Kasumi-1 (cell line): ENCODE measurements around the gene PRR3.
"Not testable (repeated sequence)": the region's sequence is repeated elsewhere in the genome, so short reads cannot be mapped to it uniquely, and the experiment has no call there.

Experiments
- DNase-seq, 2 experiments: peaks; one replicate each; lab custom pipeline; 2025; lab: John Stamatoyannopoulos, UW

PRR3 gene, protein sequence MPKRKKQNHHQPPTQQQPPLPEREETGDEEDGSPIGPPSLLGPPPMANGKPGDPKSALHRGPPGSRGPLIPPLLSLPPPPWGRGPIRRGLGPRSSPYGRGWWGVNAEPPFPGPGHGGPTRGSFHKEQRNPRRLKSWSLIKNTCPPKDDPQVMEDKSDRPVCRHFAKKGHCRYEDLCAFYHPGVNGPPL

DNA sequence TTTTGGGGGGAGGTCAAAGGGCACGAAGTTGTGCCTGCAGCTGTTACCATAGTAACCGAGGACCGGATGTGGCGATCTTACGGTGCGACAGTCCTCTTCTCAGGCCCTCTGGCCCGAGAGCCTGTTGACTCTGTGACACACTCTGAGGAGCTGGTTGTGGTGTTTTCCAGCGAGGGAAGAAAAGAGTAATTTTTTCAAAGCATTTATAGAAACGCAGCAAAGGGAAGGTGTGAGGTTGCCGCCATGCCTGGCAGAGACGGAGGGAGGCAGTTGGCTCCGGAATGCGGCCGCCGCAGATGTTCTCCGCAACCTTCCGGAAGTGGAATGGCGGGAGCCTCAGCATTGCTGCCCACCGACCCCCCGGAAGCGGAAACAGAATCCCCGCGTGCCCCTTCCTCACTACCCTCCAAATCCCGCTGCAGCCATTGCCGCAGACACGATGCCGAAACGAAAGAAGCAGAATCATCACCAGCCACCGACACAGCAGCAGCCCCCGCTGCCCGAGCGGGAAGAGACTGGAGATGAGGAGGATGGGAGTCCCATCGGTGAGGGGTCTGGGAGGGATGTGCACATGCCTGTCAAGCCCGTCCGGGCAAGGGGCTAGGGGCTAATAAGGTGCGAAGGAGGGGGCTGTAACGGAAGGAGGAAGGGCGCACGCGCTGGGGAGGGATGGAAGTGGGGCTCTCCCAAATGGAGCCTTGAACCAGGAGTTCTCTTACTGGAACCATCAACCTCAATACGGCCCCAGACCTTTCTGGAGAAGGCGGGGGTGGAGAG is at the start of gene PRR3:
PRR3 (plus strand) TSS at position 390 of the 777 bp plus-strand sequence; CDS start at position 440, 50 bp downstream.
- DNase-seq = peak; percentile 86 to 91

DNA sequence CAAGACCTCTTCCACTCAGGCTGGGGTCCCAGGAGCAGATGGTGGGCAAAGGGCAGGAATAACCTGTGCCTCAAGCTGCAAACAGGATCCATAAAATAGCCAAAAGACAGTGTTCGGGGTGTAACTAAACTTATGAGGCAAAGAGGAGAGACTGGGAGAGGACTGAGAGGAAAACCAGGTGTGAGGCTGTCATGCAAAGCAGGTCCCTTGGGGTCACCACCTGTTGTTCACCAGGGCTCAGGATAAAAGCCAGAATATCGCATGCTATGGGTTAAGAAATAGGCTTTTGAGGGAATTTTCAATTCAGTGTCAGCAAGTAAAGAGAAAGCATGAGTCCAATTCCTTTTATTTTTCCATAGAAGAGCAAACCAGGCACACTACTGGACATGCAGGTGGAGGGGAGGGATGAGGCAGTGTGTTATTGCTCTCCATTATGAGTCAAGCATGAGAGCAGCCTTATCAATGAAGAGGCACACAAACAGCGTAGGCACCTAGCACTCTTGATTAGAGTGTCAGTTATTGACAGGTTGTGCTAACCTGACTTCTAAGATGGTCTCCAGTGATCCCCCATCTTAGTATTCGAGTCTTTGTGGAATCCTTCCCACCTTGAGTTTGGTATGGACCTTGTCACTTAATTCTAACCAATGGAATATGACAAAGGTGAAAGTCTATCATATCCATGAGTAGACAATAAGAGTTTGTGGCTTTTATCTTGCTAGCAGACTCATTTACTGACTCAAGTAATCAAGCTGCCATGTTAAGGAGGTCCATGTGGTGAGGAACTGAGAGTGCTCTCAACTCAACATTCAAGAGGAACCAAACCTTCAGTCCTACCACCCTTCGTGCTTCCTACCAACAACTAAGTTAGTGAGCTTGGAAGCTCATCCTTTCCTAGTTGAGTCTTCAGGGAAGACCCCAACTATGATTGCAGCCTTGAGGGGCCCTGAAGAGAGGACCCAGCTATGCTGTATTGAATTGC is 49.0 kb upstream of the PRR3 start:
- peak; percentile 11 to 15 for DNase-seq

DNA sequence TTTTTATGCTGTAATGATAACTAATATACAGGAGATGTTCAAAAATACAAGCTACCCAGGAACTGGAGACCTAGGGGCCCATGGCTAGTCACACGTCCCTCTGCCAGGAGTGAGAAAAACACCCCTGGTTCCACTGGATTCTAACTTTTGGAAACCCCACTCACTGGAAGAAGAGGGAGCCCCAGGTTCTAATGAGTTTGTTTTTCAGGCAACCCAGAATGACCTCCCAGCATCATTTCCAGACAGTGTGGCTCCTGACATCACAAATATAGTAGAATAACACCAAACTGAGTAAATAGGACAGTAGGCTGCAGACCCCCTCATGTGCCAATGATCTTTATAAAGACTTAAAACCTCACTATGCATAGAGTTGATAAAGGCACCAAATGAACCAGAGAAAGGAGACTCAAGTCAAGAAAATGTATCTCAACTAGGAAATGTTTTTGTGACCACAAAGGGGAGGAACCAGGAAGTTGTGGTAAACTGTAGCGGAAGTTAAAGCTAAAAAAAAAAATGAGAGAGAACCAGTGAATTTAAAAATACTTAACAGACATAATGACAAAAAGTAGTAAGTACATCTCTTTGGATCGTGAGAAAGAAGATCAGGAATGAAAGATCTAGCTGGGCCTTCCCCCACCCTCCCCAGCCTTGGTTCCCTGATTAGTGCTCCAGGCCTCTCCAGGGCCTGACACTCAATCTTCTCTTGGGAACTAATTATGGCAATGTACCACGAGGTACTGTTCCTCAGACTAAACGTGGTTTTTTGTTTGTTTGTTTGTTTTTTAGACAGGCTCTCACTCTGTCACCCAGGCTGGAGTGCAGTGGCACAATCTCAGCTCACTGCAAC is 48.0 kb upstream of the PRR3 start:
- peak; percentile 95 to 96 for DNase-seq

DNA sequence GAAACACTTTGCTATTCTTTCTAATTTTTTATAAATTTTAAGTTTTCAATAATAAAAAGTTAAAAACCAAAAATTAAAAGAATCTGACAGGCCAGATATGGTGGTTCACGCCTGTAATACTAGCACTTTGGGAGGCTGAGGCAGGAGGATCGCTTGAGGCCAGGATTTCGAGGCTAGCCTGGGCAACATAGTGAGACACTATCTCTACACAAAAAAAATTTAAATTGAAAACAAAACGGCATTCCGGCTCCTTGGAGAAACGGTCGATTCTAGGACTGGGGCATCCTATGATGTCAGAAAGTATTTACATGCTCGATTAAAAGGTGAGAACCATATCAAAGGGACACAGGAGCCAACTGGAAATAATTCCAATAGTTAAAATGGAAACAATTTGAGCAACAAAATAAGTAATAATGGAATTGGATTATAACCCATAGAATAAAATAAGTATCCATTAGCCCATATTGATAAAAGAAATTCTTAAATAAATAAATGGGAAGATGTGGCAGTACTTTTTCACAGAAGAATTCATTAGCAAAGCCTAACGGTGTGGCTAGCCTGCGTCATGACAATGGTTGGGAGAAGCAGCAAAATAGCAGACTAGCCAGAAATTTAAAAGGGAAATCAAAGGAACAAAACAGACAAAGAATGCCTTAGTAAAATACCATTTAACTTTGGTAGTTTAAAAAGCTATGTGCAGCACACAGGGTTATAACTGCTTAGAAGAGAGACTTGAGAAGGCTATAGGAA is 46.5 kb upstream of the PRR3 start:
- DNase-seq = no peak

DNA sequence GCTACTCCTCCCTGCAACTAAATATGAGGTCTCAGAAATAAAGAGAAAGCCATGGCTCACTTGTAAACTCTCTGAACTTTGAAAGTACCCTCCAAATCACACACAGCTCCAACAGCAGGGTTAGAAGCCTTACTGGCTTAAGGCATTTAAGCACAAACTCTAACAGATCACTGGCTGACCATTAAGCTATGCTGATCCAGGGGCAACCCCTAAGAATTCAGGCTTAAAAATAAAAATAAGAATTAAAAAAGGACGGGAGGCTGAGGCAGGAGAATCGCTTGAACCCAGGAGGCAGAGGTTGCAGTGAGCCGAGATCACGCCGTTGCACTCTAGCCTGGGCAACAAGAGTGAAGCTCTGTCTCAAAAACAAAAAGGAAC is 45.9 kb upstream of the PRR3 start:
- DNase-seq = no peak

DNA sequence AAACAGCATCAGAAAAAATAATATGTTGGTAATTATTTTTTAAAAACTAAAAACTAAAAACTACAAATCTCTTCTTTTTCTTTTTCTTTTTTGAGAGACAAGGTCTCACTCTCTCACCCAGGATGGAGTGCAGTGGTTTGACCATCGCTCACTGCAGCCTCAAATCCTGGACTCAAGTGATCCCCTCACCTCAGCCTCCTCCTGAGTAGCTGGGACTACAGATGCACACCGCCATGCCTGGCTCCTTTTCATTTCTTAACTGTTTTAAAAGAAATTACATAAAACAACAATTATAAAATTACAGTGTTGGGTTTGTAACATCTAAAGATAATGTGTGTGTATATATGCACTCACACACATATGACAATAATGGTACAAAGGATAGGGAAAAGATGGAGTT is 43.6 kb upstream of the PRR3 start:
- no peak for DNase-seq

DNA sequence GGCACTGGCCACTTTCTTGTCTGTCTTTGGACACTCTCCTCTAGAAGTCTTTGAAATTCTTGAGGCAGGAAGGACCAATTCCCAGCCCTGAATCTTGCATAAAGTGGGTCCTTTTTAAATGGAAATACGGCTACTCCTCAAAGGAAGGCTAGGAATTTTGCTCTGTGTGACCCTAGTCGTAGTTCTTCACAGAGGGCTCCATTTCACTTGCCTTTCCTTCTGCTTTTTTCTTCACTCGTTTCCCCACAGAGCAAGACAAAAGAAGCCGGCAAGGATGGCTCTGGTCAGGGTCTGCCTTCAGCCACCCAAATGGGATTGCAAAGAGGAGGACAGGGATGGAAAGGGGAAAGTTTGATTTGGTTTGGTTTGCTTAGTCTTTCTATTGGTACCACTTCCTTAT is 42.0 kb upstream of the PRR3 start:
- DNase-seq = peak in 1 of 2 experiments; percentile 31

DNA sequence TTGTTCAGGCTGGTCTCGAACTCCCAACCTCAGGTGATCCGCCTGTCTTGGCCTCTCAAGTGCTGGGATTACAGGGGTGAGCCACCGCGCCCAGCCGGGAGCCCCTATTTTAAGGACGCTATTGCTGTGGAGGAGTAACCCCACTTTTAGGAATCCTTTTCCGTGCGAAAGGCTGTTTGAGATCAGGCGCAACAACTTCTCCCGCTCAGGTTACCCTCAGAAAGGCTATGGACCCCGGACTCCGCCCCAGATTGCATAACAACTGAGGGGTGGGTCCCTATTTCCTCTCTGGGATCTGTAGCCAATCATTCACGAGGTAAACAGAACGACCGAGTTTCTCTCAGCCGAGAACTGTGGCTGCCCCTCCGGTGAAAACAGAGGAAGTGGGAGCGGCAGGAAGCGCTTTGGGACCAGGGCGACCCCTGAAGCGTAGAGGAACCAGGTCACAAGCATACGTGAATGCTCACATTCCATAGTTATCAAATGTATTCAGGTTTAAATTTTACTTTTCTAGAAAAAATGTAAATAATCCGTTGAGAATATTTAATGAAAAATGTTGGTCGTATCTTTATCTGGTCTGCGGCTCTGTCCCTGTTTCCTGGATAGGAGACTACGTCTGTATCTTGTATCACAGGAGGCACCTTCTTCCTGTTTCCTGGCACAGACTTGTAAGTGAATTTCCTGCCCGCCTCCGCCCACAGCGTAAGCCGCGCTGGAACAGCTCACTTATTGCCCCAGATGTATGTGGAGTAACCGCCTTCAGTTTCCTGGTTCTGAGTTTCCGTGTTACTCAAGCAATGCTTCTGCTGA is 40.9 kb upstream of the PRR3 start:
- DNase-seq = peak; percentile 100

DNA sequence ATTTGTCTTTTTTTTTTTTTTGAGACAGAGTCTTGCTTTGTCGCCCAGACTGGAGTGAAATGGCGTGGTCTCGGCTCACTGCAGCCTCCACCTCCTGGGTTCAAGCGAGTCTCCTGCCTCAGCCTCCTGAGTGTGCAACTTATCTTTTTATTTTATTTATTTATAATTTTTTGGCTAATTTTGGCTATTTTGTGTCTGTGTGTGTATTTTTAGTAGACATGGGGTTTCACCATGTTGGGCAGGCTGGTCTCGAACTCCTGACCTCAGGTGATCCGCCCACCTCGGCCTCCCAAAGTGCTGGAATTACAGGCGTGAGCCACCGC is 40.4 kb upstream of the PRR3 start:
- not testable (repeated sequence) for DNase-seq

DNA sequence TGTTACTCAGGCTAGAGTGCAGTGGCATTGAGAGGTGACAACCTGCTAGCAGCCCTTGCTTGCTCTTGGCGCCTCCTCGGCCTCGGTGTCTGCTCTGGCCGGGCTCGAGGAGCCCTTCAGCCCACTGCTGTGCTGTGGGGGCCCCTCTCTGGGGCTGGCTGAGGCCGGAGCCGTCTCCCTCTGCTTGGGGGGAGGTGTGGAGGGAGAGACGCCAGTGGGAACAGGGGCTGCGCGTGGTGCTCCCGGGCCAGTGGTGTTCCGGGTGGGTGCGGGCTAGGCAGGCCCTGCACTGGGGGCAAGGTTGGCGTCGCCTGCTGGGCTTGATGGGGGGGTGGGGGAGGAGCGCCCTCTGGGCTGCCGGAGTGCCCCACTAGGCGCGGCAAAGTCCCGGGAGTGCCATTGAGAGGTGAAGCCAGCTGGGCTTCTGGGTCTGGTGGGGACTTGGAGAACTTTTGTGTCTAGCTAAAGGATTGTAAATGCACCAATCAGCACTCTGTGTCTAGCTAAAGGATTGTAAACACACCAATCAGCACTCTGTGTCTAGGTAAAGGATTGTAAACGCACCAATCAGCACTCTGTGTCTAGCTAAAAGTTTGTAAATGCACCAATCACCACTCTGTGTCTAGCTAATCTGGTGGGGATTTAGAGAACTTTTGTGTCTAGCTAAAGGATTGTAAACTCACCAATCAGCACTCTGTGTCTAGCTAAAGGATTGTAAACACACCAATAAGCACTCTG is 39.2 kb upstream of the PRR3 start:
- not testable (repeated sequence) for DNase-seq

DNA sequence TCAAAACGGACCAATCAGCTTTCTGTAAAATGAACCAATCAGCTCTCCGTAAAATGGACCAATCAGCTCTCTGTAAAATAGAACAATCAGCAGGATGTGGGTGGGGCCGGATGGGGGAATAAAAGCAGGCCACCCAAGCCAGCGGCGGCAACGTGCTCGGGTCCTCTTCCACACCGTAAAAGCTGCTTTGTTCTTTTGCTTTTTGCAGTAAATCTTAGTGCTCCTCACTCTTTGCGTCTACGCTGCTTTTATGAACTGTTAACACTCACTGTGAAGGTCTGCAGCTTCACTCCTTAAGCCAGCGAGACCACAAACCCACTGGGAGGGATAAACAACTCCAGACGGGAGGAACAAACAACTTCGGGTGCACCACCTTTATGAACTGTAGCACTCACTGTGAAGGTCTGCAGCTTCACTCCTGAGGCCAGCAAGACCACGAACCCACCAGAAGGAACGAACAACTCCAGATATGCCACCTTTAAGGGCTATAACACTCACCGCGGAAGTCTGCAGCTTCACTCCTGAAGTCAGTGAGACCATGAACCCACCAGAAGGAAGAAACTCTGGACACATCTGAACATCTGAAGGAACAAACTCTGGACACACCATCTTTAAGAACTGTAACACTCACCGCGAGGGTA is 38.5 kb upstream of the PRR3 start:
- not testable (repeated sequence) for DNase-seq

DNA sequence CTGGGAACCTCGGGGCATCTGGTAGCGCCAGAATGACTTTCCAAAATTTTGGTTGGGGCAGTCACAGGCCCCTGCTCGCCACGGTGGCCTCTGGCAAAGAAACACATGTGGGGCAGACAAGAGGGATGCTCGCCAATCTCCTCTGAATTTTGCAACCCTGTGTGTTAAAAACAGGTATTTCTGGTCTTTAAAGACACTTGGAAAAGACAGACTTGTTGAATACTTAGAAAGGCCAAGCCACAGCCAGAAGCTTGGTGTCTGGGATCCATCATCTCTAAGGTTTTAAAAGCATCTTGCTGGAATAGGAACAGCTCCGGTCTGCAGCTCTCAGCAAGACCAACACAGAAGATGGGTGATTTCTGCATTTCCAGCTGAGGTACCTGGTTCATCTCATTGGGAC is 36.6 kb upstream of the PRR3 start:
- no peak for DNase-seq

DNA sequence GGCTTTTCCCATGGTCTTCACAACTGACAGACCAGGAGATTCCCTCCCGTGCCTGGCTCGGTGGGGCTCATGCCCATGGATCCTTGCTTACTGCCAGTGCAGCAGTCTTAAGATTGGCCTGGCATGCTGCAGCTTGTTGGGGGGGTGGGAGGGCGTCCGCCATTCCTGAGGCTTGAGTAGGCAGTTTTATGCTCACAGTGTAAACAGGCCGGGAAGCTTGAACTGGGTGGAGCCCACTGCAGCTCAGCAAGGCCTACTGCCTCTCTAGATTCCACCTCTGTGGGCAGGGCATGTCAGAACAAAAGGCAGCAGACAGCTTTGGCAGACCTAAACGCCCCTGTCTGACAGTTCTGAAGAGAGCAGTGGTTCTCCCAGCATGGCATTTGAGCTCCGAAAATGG is 36.0 kb upstream of the PRR3 start:
- not testable (repeated sequence) for DNase-seq

DNA sequence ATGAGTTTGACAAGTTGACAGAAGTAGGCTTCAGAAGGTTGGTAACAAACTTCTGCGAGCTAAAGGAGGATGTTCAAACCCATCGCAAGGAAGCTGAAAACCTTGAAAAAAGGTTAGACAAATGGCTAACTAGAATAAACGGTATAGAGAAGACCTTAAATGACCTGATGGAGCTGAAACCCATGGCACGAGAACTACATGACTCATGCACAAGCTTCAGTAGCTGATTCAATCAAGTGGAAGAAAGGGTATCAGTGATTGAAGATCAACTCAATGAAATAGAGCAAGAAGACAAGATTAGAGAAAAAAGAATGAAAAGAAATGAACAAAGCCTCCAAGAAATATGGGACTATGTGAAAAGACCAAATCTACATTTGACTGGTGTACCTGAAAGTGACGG is 35.1 kb upstream of the PRR3 start:
- not testable (repeated sequence) for DNase-seq

DNA sequence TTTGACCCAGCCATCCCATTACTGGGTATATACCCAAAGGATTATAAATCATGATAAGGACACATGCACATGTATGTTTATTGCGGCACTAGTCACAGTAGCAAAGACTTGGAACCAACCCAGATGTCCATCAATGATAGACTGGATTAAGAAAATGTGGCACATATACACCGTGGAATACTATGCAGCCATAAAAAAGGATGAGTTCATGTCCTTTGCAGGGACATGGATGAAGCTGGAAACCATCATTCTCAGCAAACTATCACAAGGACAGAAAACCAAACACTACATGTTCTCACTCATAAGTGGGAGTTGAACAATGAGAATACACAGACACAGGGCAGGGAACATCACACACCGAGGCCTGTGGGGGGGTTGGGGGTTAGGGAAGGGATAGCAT is 30.7 kb upstream of the PRR3 start:
- not testable (repeated sequence) for DNase-seq

DNA sequence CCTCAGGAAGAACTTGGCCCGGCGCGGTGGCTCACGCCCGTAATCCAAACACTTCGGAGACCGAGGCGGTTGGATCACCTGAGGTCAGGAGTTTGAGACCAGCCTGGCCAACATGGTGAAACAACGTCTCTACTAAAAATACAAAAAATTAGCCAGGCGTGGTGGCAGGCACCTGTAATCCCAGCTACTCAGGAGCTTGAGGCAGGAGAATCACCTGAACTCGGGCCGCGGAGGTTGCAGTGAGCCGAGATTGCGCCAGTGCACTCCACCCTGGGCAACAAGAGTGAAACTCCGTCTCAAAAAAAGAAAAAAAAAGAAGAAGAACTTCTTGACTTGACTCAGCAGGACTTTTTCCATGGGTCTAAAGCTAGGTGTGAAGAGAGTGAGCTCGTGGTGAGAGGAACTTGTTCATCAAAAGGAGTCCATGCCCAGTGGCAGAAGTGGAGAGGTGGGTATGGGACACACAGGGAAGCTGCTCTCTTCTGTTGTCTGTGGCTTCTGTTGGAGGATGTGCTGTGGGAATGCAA is 27.7 kb upstream of the PRR3 start:
- DNase-seq = not testable (repeated sequence)

DNA sequence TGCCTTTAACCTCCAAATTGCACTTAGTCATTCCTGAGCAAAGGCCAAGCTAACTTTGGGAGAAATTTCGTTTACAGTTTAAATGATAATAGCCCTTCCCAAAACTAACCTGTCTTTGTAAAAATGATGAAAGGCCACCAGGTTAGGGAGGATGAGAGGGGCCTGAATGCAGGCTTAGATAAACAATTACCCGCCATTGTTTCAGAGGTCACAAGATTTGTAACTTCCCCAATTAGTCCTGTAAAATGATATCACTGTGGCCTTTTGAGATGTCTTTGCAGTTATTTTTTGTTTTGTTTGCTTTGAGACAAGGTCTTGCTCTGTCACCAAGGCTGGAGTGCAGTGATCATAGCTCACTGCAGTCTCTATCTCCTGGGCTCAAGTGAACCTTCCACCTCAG is 27.1 kb upstream of the PRR3 start:
- peak in 1 of 2 experiments; percentile 17 for DNase-seq

DNA sequence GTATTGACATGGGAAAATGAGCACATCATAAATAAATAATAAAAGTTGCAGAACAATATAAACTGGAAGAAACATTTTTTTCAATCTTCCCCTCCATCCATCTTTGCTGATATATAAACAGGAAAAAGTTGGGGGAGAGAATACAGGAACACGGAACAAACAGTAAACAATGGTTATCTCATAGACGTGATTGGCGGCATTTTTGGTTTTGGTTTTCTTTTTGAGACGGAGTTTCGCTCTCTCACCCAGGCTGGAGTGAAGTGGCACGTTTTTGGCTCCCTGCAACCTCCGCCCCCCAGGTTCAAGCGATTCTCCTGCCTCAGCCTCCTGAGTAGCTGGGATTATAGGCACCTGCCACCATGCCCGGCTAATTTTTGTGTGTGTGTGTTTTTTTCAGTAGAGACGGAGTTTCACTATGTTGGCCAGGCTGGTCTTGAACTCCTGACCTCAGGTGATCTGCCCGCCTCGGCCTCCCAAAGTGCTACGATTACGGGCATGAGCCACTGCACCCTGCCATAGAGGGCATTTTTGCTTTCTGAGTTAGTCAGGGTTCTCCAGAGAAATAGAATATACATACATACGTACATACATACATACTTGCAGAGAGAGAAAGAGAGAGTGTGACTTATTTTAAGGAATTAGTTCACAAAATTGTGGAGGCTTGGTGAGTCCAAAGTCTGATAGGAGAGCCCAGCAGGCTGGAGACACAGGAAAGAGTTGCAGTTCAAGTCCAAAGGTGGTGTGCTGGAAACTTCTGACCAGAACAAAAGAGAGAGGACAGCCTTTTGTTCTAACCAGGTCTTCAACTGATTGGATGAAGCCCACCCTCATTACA is 23.4 kb upstream of the PRR3 start:
- DNase-seq = no peak
